ENCODE results near the gene GTF3C2. TPM values are rescaled to one million over a fixed set of nuclear protein-coding genes. Genes with fewer than 3 reads are reported as not detected.
A peak's percentile ranks its signal among the peaks of the same experiment; 100 is the strongest.

Gene GTF3C2
- total and polyA plus RNA-seq, 4 donors, result 9.7 to 20.6 (median 14.7) TPM

- H3K36me3 ChIP-seq (ENCODE audit: control insufficient read depth in 4 of 4, insufficient read depth in 3 of 4, low read depth in 1 of 4, low read length in 3 of 4), result peaks cover 8 to 47% (median 37%) of the 10 kb centered on the region in 4 donors
- H3K4me3 ChIP-seq (ENCODE audit: low read depth in 1 of 3, low read length in 3 of 3), result peak overlapping the region; percentile 65 to 92 (median 81)
- DNase-seq (ENCODE audit: low spot score), result no peak
- H3K4me1 ChIP-seq (ENCODE audit: control insufficient read depth in 4 of 4, insufficient read depth in 4 of 4, low read length in 3 of 4), result peaks cover 0 to 32% (median 25%) of the 10 kb centered on the region in 4 donors
- no peaks in the 10 kb centered on the region for H3K27me3 ChIP-seq (ENCODE audit: control insufficient read depth in 4 of 4, insufficient read depth in 4 of 4, low read length in 3 of 4)
- peak overlapping the region; percentile 76 to 81 for H3K27ac ChIP-seq (ENCODE audit: low read depth in 1 of 2, low read length in 2 of 2)
- H3K9ac ChIP-seq (ENCODE audit: low read depth in 1 of 2, low read length in 2 of 2), result peak overlapping the region; percentile 76 to 77
- 3% methylated on average over 18 of the region's 18 CpGs for WGBS
- H3K9me3 ChIP-seq (ENCODE audit: control insufficient read depth in 4 of 4, low read length in 3 of 4), result no peaks in the 10 kb centered on the region
- TF ChIP-seq ZBTB33 (IDR thresholded peaks at IDR 0.05) (no peak), TAF1 (conservative IDR thresholded peaks at IDR 0.05) (no peak), HNF4G (IDR thresholded peaks at IDR 0.05) (no peak), SP1 (IDR thresholded peaks at IDR 0.05) (no peak), JUND (IDR thresholded peaks at IDR 0.05) (no peak), EGR1 (IDR thresholded peaks at IDR 0.05; ENCODE audit: low read depth in 2 of 2) (no peak), YY1 (IDR thresholded peaks at IDR 0.05) (no peak), HNF4A (conservative IDR thresholded peaks at IDR 0.05) (no peak), NR2F2 (IDR thresholded peaks at IDR 0.05) (no peak), RXRA (IDR thresholded peaks at IDR 0.05) (no peak)
- TF ChIP-seq, protein P1, sequence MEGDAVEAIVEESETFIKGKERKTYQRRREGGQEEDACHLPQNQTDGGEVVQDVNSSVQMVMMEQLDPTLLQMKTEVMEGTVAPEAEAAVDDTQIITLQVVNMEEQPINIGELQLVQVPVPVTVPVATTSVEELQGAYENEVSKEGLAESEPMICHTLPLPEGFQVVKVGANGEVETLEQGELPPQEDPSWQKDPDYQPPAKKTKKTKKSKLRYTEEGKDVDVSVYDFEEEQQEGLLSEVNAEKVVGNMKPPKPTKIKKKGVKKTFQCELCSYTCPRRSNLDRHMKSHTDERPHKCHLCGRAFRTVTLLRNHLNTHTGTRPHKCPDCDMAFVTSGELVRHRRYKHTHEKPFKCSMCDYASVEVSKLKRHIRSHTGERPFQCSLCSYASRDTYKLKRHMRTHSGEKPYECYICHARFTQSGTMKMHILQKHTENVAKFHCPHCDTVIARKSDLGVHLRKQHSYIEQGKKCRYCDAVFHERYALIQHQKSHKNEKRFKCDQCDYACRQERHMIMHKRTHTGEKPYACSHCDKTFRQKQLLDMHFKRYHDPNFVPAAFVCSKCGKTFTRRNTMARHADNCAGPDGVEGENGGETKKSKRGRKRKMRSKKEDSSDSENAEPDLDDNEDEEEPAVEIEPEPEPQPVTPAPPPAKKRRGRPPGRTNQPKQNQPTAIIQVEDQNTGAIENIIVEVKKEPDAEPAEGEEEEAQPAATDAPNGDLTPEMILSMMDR (IDR thresholded peaks at IDR 0.05; ENCODE audit: low read depth, low read length, missing input control), result no peak
Measured at GRCh38 chr2:27369471-27370025, 13.0 kb upstream of the GTF3C2 start.

GRCh38 chr2:27363933-27364332 lies 7.4 kb upstream of the GTF3C2 start:
- WGBS, result 94% methylated on average over 2 of the region's 2 CpGs

More at GRCh38 chr2:27363933-27364332, 7.4 kb upstream of the GTF3C2 start:
- H3K4me3 ChIP-seq (ENCODE audit: low read depth in 1 of 3, low read length in 3 of 3), result no peak overlapping the region
- H3K9ac ChIP-seq (ENCODE audit: low read depth in 1 of 2, low read length in 2 of 2), result no peak overlapping the region
- H3K4me1 ChIP-seq (ENCODE audit: control insufficient read depth in 4 of 4, insufficient read depth in 4 of 4, low read length in 3 of 4), result peaks cover 0 to 3% (median 2%) of the 10 kb centered on the region in 4 donors
- no peak overlapping the region for H3K27ac ChIP-seq (ENCODE audit: low read depth in 1 of 2, low read length in 2 of 2)
- no peak for DNase-seq (ENCODE audit: low spot score)
- TF ChIP-seq, protein P2, sequence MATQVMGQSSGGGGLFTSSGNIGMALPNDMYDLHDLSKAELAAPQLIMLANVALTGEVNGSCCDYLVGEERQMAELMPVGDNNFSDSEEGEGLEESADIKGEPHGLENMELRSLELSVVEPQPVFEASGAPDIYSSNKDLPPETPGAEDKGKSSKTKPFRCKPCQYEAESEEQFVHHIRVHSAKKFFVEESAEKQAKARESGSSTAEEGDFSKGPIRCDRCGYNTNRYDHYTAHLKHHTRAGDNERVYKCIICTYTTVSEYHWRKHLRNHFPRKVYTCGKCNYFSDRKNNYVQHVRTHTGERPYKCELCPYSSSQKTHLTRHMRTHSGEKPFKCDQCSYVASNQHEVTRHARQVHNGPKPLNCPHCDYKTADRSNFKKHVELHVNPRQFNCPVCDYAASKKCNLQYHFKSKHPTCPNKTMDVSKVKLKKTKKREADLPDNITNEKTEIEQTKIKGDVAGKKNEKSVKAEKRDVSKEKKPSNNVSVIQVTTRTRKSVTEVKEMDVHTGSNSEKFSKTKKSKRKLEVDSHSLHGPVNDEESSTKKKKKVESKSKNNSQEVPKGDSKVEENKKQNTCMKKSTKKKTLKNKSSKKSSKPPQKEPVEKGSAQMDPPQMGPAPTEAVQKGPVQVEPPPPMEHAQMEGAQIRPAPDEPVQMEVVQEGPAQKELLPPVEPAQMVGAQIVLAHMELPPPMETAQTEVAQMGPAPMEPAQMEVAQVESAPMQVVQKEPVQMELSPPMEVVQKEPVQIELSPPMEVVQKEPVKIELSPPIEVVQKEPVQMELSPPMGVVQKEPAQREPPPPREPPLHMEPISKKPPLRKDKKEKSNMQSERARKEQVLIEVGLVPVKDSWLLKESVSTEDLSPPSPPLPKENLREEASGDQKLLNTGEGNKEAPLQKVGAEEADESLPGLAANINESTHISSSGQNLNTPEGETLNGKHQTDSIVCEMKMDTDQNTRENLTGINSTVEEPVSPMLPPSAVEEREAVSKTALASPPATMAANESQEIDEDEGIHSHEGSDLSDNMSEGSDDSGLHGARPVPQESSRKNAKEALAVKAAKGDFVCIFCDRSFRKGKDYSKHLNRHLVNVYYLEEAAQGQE (IDR thresholded peaks at IDR 0.05), result no peak
- TF ChIP-seq, protein P3, sequence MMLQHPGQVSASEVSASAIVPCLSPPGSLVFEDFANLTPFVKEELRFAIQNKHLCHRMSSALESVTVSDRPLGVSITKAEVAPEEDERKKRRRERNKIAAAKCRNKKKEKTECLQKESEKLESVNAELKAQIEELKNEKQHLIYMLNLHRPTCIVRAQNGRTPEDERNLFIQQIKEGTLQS (IDR thresholded peaks at IDR 0.05), result no peak
- TF ChIP-seq YY1 (IDR thresholded peaks at IDR 0.05) (no peak), FOXA1 (IDR thresholded peaks at IDR 0.05) (no peak), RXRA (IDR thresholded peaks at IDR 0.05) (no peak), FOXA2 (IDR thresholded peaks at IDR 0.05) (no peak)
- H3K36me3 ChIP-seq (ENCODE audit: control insufficient read depth in 4 of 4, insufficient read depth in 3 of 4, low read depth in 1 of 4, low read length in 3 of 4), result peaks cover 5 to 46% (median 33%) of the 10 kb centered on the region in 4 donors
- no peaks in the 10 kb centered on the region for H3K27me3 ChIP-seq (ENCODE audit: control insufficient read depth in 4 of 4, insufficient read depth in 4 of 4, low read length in 3 of 4)
- H3K9me3 ChIP-seq (ENCODE audit: control insufficient read depth in 4 of 4, low read length in 3 of 4), result no peaks in the 10 kb centered on the region

Data from liver (tissue), 9 donors.